Measurements from ENCODE around the gene STXBP4. TPM values are rescaled to one million over a fixed set of nuclear protein-coding genes. Genes with fewer than 3 reads are reported as not detected.

The STXBP4 gene
- total RNA-seq, 1 experiment from 2014 or later = 16.8 TPM

- H3K4me3 Mint-ChIP-seq (ENCODE audit: unreplicated experiment) = no peak overlapping the region
- H3K4me1 ChIP-seq = no peaks in the 10 kb centered on the region
- H3K9me3 Mint-ChIP-seq (ENCODE audit: unreplicated experiment) = no peaks in the 10 kb centered on the region
- no peaks in the 10 kb centered on the region for H3K36me3 Mint-ChIP-seq (ENCODE audit: insufficient read depth, unreplicated experiment)
- H3K27me3 Mint-ChIP-seq (ENCODE audit: insufficient read depth, unreplicated experiment) = no peaks in the 10 kb centered on the region
- DNase-seq = no peak
- H3K4me3 ChIP-seq (ENCODE audit: low read depth, low read length) = no peak overlapping the region
- TF ChIP-seq CTCF (IDR thresholded peaks at IDR 0.05; ENCODE audit: insufficient read depth in 1 of 2, low read depth in 1 of 2, low read length in 1 of 2, severe bottlenecking in 1 of 2, unreplicated experiment in 1 of 2) = no peak
- H3K9me3 ChIP-seq = no peaks in the 10 kb centered on the region
- H3K4me1 Mint-ChIP-seq (ENCODE audit: low read depth, unreplicated experiment) = no peaks in the 10 kb centered on the region
- H3K27ac Mint-ChIP-seq (ENCODE audit: unreplicated experiment) = no peak overlapping the region
- intact Hi-C loops (cut with micrococcal nuclease; ENCODE audit: unreplicated experiment) = loop anchor here (5.0 to 10.0 kb wide), 2 partner anchors 67 to 245 kb away; no protein-coding TSS in a partner anchor
- ChIA-PET POLR2A (no interaction called here), CTCF (no interaction called here)
- no TSS peak for BruUV-seq (replicated peaks)
- no peaks in the 10 kb centered on the region for H3K36me3 ChIP-seq (ENCODE audit: control insufficient read depth, insufficient read depth, low read length)
- no peaks in the 10 kb centered on the region for H3K27me3 ChIP-seq (replicated peaks; ENCODE audit: control insufficient read depth, insufficient read depth, low read length)
Observed at GRCh38 chr17:54990118-54990517, 21.6 kb downstream of the STXBP4 start.

- POLR2A ChIA-PET = no interaction called here
- no peaks in the 10 kb centered on the region for H3K36me3 Mint-ChIP-seq (ENCODE audit: insufficient read depth, unreplicated experiment)
- no peaks in the 10 kb centered on the region for H3K4me1 Mint-ChIP-seq (ENCODE audit: low read depth, unreplicated experiment)
- Histone ChIP-seq H3K4me3 (ENCODE audit: low read depth, low read length) (no peak overlapping the region), H3K36me3 (ENCODE audit: control insufficient read depth, insufficient read depth, low read length) (no peaks in the 10 kb centered on the region), H3K27me3 (replicated peaks; ENCODE audit: control insufficient read depth, insufficient read depth, low read length) (no peaks in the 10 kb centered on the region), H3K4me1 (no peaks in the 10 kb centered on the region), H3K9me3 (no peaks in the 10 kb centered on the region)
- no peak overlapping the region for H3K4me3 Mint-ChIP-seq (ENCODE audit: unreplicated experiment)
- H3K27me3 Mint-ChIP-seq (ENCODE audit: insufficient read depth, unreplicated experiment) = no peaks in the 10 kb centered on the region
- BruUV-seq (replicated peaks) = no TSS peak
- no peak for DNase-seq
- CTCF ChIA-PET = no interaction called here
- H3K9me3 Mint-ChIP-seq (ENCODE audit: unreplicated experiment) = no peaks in the 10 kb centered on the region
- intact Hi-C loops (cut with micrococcal nuclease; ENCODE audit: unreplicated experiment) = loop anchor here (5.0 to 10.0 kb wide), 2 partner anchors 66 to 243 kb away; no protein-coding TSS in a partner anchor
- no peak overlapping the region for H3K27ac Mint-ChIP-seq (ENCODE audit: unreplicated experiment)
- TF ChIP-seq CTCF (IDR thresholded peaks at IDR 0.05; ENCODE audit: insufficient read depth in 1 of 2, low read depth in 1 of 2, low read length in 1 of 2, severe bottlenecking in 1 of 2, unreplicated experiment in 1 of 2) = no peak
Observed at GRCh38 chr17:54991567-54991966, 23.0 kb downstream of the STXBP4 start.

- H3K36me3 Mint-ChIP-seq (ENCODE audit: insufficient read depth, unreplicated experiment) = no peaks in the 10 kb centered on the region
- no peaks in the 10 kb centered on the region for H3K27me3 Mint-ChIP-seq (ENCODE audit: insufficient read depth, unreplicated experiment)
- no peaks in the 10 kb centered on the region for H3K27me3 ChIP-seq (replicated peaks; ENCODE audit: control insufficient read depth, insufficient read depth, low read length)
- H3K4me3 ChIP-seq (ENCODE audit: low read depth, low read length) = no peak overlapping the region
- H3K4me1 Mint-ChIP-seq (ENCODE audit: low read depth, unreplicated experiment) = no peaks in the 10 kb centered on the region
- H3K4me1 ChIP-seq = no peaks in the 10 kb centered on the region
- peak; percentile 60 to 64 for TF ChIP-seq CTCF (IDR thresholded peaks at IDR 0.05; ENCODE audit: insufficient read depth in 1 of 2, low read depth in 1 of 2, low read length in 1 of 2, severe bottlenecking in 1 of 2, unreplicated experiment in 1 of 2)
- H3K27ac Mint-ChIP-seq (ENCODE audit: unreplicated experiment) = no peak overlapping the region
- ChIA-PET CTCF (interaction anchor here (0.5 to 1.4 kb wide), 8 partner anchors 8 to 376 kb away, joined by 3 to 6 read pairs (median 4); no protein-coding TSS in a partner anchor), POLR2A (no interaction called here)
- H3K36me3 ChIP-seq (ENCODE audit: control insufficient read depth, insufficient read depth, low read length) = no peaks in the 10 kb centered on the region
- BruUV-seq (replicated peaks) = no TSS peak
- H3K4me3 Mint-ChIP-seq (ENCODE audit: unreplicated experiment) = no peak overlapping the region
- no peaks in the 10 kb centered on the region for H3K9me3 Mint-ChIP-seq (ENCODE audit: unreplicated experiment)
- no peaks in the 10 kb centered on the region for H3K9me3 ChIP-seq
- intact Hi-C loops (cut with micrococcal nuclease; ENCODE audit: unreplicated experiment) = loop anchor here (1.0 to 10.0 kb wide), 5 partner anchors 64 to 521 kb away; no protein-coding TSS in a partner anchor
- DNase-seq = peak in 1 of 2 experiments; percentile 56
Observed at GRCh38 chr17:54992797-54993639, 24.5 kb downstream of the STXBP4 start.

All from Caco-2 (cell line).